Cardiac fibroblast (primary cell): ENCODE measurements around the gene RFC4.

ENCODE experiments used
- DNase-seq, 2 donors: peaks; one replicate each; pipeline versions ENCODE4 v3.0.0 to v3.0.0-alpha.2; 2010; ENCODE audit warnings: low read depth in 2 of 2
- H3K4me3 ChIP-seq, 2 donors: replicated peaks in 1 of 2; 1 replicate in 1 of 2; 2 replicates in 1 of 2; pipeline ENCODE4 v1.5.1; 2011; ENCODE audit warnings: low read depth in 2 of 2, low read length in 2 of 2, mild to moderate bottlenecking in 2 of 2, moderate library complexity in 1 of 2
- TF ChIP-seq, protein P1 (sequence below): IDR thresholded peaks from one replicate; pipeline ENCODE4 v1.5.1; 2011; ENCODE audit warnings: low read depth, mild to moderate bottlenecking, low read length, inconsistent platforms

The RFC4 gene

GRCh38 chr3:186775999-186776398 lies 30.3 kb downstream of the RFC4 start:
- no peak for DNase-seq
- H3K4me3 ChIP-seq, result no peak overlapping the region
- TF ChIP-seq, protein P1, sequence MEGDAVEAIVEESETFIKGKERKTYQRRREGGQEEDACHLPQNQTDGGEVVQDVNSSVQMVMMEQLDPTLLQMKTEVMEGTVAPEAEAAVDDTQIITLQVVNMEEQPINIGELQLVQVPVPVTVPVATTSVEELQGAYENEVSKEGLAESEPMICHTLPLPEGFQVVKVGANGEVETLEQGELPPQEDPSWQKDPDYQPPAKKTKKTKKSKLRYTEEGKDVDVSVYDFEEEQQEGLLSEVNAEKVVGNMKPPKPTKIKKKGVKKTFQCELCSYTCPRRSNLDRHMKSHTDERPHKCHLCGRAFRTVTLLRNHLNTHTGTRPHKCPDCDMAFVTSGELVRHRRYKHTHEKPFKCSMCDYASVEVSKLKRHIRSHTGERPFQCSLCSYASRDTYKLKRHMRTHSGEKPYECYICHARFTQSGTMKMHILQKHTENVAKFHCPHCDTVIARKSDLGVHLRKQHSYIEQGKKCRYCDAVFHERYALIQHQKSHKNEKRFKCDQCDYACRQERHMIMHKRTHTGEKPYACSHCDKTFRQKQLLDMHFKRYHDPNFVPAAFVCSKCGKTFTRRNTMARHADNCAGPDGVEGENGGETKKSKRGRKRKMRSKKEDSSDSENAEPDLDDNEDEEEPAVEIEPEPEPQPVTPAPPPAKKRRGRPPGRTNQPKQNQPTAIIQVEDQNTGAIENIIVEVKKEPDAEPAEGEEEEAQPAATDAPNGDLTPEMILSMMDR, result no peak

- peak; percentile 46 to 47 for DNase-seq
- peak overlapping the region; percentile 23 to 35 for H3K4me3 ChIP-seq
- TF ChIP-seq, protein P1, result no peak
These were observed 33.4 kb downstream of the RFC4 start for GRCh38 chr3:186772701-186773417.

- no peak for DNase-seq
- TF ChIP-seq, protein P1, result no peak
- H3K4me3 ChIP-seq, result peak overlapping the region; percentile 23 to 35
These were observed 34.0 kb downstream of the RFC4 start for GRCh38 chr3:186772281-186772694.

GRCh38 chr3:186760897-186761447 lies 45.3 kb downstream of the RFC4 start:
- no peak for DNase-seq
- TF ChIP-seq, protein P1, result no peak
- H3K4me3 ChIP-seq, result no peak overlapping the region

DNA sequence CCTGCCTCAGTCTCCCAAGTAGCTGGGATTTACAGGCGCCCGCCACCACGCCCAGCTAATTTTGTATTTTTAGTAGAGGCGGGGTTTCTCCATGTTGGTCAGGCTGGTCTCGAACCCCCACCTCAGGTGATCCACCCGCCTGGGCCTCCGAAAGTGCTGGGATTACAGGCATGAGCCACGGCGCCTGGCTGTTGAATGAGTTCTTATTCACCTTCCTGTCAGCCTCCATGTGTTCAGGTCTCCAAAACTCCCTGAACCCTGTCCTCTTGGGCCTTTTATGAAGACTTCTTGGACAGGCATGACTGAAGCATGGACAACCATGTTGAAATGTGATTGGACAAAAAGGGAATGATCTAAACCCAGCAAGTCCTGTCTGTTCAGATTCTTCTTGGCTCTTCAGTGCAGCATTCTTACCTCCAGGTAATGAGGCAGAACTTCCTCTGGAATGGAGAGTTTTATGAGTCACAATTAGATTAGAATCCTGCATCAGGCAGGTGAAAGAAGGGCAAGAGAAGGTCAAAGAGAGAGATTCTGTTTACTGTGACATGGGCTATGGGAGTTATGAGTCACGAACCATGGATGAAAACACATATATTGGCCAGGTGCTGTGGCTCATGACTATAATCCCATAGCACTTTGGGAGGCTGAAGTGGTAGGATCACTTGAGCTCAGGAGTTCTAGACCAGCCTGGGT lies 46.0 kb downstream of the RFC4 start:
- DNase-seq, result no peak
- no peak overlapping the region for H3K4me3 ChIP-seq
- TF ChIP-seq, protein P1, result no peak

- TF ChIP-seq, protein P1, result no peak
- no peak for DNase-seq
- H3K4me3 ChIP-seq, result no peak overlapping the region
These were observed 46.9 kb downstream of the RFC4 start for GRCh38 chr3:186759231-186759930.
